HG03571 (cell line): ENCODE measurements around the gene C15orf62.
A peak's percentile ranks its signal among the peaks of the same experiment; 100 is the strongest.

Experiments used
- ATAC-seq: cut with Tn5 transposase; IDR thresholded peaks from one replicate; pipeline ENCODE4 v1.9.1; 2021; ENCODE audit not compliant: unreplicated experiment

The C15orf62 gene

DNA sequence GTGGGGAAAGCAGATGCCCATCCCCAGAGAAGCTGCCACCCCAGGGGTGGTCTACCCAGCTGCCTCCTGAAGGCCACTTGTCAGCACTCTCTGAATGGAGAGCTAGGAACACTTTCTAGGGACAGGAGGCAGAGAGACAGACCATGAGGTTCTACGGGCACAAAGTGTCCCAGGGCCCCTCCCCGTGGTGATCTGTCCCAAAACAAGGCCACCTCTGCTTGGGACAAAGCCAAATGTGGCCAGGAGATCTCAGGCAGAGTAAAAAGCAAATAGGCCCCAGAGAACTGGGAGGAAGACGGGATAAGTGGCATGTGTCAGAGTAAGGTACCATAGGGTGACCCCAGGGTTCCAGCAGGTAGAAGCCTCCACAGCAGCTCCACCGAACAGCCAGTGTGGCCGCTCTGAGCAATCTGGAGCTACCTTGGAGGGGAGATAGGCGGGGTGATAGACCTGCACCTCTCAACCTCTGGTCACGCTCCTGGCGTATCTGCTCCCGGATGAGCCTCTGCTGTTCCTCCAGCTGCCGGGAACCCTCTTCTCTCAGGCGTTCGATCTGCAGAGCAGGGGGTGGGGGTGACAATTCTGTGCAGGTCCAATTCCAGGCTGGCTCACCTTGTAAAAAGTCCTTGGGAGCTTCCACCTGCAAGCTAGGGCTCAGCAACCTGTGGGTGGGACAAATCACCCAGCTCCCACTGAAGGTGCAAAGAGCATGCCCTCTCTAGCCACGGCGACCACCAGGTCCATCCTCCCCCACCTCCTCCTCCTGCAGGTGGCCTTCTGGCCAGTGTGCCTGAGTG lies 6.2 kb downstream of the C15orf62 start:
- ATAC-seq, result no peak

DNA sequence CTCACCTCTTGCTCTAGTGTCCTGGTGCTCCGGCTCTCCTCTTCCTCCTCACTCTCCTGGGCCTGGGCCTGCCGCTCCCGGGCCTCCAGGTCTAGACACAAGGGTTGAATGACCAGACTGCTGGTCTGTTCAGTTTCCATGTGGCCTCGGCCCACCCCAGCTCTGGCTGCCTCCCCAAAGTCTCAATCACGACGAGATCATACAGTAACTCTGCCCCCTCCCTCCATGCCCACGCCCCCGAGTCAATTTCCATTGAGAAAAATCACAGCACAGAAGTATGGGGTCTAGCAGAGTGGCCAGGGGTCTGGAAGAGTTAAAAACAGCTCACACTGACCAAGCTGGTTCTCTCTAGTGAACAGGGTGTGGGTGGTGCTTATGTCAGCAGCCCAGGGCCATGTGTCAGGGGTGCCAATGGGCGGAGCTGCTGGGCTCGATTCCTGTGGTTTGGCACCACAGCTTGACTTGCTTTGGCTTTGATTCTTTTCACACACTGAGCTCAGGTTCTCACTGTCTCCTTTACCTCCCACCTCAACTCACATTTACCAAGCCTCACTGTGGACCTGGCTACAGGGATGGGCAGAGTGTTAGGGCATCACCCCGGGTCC lies 6.9 kb downstream of the C15orf62 start:
- no peak for ATAC-seq

DNA sequence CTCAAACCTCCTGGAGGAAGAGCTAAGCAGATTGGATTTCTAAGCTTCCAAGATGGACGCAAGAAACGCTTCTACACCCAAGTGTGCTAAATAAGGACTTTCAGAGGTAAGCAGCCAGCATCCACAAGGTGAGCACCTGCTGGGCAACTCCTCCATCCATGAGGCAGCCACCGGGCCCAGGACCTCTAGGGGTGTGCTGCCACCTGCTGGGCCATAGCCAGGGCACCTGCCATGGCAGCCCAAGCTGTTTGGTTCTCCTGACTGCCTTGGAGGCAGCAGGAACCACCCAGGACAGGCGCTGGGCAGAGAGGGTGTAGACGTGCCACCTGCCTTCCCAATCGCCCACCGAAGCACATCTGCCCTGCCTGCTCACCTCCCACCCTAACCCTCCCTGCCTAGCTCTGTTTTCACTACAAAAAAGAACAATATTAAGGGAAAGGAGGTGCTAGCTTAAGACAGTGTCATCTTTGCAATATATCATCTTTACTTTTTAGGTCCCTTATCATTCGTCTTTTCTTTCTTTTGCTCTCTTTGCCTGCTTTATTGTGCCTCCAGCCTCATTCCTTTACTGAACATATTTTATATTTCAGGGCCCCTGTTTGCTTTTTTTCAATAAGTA lies 12.9 kb downstream of the C15orf62 start:
- ATAC-seq, result peak; percentile 69

DNA sequence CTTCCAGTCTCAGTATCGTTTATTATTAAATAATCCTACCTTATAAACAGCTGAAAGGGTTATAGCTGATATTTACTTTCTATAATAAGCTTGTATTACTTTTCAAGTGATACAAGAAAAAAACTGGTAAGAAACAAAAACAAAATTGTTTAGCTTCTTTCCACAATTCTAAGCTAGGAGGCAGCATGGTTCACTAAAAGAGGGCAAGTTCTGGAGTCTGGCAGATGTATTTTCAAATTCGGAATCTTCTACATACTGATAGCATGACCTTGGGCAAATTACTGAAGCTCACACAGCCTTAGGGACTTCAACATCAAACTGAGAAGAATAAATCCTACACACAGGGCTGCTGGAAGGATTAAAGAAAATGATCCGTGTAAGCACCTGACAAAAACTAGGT lies 15.4 kb downstream of the C15orf62 start:
- ATAC-seq, result no peak

DNA sequence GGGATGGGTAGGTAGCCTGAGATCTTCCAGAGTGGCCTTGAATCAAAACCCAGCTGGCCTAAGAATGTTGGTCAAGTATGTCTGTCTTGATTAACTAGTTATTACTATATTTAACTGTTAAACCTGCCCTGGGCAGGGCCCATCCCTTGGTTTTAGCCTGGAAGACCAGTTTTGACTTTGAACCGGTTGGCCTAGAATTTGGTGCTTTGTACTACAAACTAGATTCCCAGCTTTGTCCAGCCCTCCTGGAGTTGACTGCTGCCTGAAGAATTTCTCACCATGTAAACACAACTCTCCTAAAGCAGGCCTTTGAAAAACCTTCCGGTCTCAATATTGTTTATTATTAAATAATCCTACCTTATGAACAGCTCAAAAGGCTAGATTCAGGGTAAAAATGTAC lies 16.0 kb downstream of the C15orf62 start:
- ATAC-seq, result no peak

DNA sequence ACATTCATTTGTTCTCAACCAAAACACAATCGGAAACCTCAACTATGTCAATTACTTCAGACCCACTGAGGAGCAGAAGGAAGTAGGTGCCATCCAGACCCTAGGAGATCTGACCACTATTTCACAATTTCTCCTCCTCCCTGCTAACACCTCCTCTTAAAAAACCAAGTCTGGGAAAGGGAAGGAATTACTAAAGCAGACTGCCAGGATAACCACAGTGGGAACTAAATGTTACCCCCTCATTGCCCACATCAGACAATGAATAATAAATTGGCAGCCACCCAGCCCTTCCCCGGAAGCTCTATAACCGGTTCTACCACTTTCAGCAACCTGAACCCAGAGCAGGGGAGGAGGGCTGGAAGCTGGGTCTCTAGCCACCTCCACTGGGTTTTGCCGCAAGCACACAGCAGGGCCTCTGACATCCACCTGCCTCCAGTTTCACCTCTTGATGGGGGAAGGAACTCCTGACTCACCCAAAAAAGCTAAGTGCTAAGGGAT lies 17.6 kb downstream of the C15orf62 start:
- ATAC-seq, result no peak

DNA sequence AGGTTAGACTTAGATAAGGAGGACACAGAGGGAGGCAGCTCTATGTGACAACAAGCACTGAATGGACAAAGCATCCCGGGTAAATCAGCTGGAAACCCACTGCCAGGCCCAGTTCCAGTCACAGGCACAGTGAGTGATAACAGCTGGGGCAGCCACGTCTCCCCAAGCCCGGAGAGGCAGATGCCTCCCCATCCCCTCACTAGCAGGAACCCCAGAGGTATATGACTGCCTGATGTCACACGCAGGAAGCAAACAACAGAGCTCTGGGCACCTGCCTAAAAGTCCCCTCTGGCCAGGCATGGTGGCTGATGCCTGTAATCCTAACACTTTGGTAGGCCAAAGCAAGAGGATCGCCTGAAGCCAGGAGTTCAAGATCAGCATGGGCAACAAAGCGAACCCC lies 18.2 kb downstream of the C15orf62 start:
- ATAC-seq, result no peak

DNA sequence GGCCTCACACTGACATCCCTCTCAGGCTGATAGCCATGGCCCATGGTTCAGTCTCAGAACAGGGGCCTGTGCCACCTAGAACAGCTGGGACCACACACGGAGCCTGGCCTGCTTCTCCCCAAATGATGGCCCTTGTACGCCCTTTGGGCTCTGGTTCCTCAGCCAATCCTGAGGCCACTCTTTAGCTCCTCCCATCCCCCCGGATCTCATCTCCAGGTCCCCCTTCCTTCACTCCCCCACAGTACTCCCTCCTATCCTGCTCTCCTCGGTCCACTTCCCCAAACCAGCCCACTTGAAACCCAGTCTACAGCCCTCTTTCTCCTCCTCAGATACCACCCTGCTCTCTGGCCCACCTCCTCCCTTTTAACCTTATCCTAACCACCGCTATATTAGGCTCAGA lies 19.3 kb downstream of the C15orf62 start:
- ATAC-seq, result no peak

DNA sequence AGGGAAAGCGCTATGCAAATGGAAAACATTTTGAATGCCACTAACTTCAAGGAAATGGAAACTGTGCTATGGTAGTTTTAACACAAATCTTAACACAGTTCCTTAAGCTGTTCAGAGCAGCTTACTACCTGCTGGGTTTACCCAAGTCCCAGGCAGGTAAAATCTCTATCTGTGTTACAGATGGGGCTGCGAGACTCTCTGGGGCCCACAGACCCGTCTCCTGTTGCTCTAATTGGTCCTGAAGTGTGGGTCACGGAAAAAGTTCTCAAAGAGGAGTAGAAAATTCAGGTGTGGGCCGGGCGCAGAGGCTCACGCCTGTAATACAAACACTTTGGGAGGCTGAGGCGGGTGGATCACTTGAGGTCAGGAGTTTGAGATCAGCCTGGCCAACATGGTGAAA lies 20.2 kb downstream of the C15orf62 start:
- no peak for ATAC-seq

DNA sequence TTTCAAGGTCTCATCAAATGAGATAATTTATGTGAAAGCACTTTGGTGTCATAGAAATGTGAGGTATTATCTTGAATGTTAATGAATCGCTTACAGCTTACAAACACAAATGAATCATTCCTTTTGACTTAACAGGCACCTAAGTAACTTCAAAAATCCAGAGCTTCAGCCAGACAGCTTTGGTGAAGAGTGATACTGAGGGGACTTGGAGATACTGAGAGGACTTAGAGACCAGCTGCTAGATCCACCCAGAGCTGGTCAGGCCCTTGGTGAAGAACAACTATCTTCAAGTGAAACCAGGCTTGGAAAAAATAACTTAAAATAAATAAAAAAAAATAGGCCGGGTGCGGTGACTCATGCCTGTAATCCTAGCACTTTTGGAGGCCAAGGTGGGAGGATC lies 20.9 kb downstream of the C15orf62 start:
- no peak for ATAC-seq

DNA sequence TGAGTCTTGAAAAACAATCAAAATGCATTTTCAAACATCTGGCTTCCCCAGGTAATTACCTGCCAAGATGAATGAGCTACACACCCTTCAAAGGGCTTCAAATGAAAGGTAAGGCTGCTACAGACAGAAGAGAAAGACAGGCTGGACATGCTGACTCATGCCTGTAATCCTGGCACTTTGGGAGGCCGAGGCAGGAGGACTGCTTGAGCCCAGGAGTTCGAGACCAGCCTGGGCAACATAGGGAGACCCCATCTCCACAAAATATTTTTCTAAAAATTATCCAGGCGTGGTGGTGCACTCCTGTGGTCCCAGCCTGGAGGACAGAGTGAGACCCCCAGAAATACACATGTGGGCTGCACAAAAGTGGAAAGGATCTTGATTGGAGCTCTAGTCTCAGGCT lies 22.6 kb downstream of the C15orf62 start:
- no peak for ATAC-seq

DNA sequence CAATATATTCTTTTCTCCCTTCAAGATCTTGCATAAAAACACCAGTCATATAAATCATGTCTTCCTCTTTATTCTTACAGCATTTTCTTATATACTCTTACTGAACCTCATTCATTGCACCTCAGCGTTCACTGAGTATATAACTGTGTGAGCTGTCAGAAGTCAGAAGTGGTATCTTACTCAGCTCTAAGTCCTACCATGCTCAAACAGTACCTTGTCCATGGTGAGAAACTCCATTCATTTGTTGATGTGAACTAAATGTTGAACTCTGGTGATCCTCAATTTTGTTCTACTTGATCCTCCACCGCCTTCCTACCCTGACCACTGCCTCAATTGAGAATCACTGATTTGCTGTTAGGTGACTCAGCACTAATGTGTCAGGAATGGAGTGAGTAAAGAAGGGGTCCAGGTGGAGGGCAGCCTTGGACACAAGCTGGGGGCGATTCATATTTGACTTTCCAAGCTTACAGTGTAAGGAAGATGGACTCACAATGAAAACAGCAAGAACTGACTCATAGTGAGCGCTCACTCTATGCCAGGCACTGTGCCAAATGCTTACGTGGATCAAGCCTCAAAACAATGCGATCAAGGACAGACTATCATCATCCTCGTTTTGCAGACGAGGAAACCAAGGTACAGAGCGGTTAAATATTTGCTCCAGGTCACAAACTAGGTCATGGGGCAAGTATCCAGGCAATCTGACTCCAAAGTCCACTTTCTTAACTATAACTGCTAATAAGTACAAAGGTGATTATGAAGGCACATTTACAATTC lies 23.6 kb downstream of the C15orf62 start:
- ATAC-seq, result no peak

DNA sequence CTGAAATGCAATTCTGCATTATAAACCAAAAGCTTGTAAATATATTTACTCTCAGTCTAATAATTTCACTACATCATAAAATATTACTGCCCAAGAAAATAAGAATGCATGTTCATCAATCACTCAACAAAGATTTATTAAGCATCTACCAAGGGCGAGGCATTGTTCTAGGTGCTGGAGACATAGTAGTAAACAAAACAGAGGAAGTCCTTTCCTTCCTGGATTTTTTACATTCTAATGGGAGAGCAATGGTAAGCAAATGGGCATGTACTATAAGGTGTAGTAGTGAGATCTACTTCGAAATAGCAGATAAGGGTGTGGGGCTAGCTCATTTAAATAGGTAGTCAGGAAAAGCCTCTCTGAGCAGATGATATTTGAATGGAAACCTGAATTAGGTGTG lies 26.3 kb downstream of the C15orf62 start:
- no peak for ATAC-seq

DNA sequence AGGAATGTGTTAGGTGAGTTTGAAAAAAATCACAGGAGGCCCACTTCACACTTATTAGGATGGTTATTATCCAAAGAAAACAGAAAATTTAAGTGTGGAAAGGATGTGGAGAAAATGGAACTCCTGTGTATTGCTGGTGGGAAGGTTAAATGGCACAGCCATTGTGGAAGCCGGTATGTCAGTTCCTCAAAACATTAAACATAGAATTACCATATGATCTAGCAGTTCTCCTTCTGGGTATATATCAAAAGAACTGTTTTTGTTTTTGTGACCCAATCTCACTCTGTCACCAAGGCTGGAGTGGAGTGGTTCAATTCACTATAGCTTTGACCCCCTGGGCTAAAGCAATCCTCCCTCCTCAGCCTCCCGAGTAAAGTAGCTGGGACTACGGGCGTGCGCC lies 26.7 kb downstream of the C15orf62 start:
- no peak for ATAC-seq

DNA sequence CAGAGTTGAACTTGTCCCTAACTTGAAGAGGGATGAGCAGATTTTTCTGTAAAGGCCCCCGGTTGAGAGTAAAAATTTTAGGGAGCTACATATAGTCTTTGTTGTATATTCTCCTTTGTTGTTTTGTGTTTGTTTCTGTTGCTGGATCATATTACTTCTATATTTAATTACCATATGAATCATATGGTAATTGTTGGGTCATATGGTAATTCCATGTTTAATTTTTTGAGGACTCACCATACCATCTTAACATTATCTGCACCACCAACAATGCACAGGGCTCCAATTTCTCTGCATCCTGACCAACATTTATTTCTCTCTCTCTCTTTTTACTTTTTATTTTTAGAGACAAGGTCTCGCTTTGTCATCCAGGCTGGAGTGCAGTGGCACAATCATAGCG lies 29.7 kb downstream of the C15orf62 start:
- ATAC-seq, result no peak

DNA sequence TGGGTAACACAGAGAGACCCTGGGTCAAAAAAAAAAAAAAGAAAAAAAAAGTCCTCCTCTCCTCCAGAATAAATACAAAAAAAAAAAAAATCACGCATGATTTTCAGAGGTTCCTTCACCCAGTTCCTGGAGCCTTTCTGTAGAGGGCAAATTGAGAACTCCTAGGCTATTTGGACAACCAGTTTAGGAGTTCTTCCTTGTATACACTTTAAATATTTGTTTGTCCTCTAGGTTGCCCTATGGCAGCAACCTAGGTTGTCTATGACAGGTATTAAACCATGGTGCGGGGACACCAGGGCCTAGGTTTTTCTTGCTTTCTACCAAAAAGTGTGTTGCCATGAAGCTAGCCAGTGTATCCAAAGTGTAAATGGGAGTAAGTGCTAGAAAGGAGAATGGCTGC lies 33.3 kb downstream of the C15orf62 start:
- no peak for ATAC-seq

DNA sequence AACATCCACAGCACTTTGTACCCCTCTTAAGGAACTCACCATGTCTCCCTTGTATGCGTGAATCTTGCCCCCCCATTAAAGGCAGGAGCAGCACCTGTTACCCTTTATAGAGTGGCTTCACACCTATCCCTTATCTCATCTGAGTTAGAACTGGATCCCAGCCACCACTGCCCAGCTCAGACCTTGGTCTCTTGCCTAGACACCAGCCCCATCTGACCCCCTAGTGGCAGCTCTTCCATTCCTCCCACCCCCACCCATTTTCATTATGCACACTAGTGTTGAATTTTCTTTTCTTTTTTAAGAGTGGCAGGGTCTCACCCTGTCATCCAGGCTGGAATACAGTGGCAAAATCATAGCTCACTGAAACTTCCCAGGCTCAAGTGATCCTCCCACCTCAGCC lies 33.9 kb downstream of the C15orf62 start:
- no peak for ATAC-seq

DNA sequence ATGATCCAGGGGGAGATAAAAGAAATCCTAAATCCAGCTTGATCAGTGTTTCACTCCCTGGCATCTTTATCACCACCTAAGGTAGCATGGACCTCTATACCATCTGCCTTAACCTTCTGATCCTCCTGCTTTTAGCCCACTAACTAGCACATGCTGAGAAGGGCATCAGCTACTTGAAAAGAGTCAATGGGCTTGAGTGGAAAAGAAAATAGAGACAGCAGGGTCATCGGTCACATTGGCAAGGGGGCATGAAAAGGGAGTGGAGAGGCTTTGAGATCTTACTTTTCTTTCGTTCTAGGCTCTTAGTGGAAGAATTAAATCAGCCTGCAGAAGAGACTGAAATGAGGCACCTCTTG lies 36.9 kb downstream of the C15orf62 start:
- no peak for ATAC-seq

DNA sequence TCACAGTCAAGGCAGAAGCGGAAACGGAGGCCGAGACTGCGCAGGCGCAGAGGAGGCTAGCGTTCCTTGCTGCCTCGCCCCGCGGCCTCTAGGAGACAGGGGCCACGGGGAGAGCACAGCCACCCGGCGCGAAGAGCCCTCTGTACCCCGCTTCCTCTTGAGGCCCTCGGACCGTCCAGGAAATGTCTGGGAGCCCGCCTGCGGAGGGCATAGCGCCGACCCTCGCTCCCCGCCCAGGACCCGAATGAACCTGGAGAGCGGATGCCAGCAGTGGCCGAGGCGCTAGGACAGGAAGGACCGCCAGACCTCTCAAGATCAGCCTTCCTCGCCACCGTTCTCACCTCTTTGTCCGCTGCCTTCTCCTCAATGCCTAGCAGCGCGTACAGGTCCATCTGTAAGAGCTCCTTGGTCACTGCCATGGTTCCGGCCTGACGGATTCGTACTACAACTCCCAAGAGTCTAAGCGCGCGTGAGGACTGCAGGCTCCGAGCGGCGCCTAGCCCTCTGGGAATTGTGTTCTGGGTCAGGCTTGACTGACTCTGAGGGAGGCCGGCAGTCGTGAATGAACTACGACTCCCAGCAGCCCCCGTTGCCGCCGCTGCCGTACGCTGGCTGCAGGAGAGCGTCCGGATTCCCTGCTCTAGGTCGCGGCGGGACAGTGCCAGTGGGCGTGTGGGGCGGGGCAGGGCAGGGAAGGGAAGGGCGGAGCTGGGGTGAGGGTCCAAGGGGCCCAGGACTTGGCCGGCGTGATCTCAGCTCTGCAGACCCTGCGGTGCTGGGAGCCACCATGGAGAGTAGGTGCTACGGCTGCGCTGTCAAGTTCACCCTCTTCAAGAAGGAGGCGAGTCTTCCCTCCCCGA lies 37.5 kb downstream of the C15orf62 start, which contains the start of the genes DNAJC17 and ZFYVE19:
Gene DNAJC17 (minus strand): TSS at position 446 of the 860 bp plus-strand sequence. CDS start 27 bp downstream, at position 419.
Gene ZFYVE19 (plus strand): TSS at position 62 of the 860 bp plus-strand sequence. CDS start 501 bp downstream, at position 563.
- peak; percentile 82 for ATAC-seq

DNA sequence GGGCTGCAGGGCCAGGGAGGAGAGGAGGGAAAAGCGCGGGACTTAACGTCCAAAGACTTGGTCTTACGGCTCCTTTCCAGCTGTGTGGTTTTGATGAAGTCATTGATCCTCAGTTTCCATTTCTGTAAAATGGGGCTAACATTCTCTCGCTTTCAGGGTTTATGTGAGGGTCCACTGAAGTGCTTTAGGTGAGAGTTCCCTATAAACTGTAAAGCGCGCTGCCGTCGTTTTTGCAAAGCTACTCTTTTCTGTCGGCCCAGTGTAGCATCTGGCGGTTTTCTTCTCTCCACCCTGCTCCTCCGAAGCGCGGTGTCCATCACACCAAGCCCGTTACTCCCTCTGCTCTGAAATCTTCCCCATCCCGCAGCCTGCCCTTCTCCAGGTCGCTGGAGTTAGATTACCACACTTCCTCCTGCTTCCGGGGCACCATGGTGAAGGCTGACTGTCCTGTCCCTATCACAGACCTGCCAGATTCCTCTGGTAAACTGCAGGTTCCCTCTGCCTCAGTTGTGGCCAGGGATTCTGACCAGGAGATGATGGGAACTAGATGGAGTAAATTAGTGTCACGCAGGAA lies 38.2 kb downstream of the C15orf62 start:
- ATAC-seq, result no peak
